ENCODE results near the gene NRXN3. TPM values are rescaled to one million over a fixed set of nuclear protein-coding genes. Genes with fewer than 3 reads are reported as not detected.

The NRXN3 gene
- 2.1 and 2.9 TPM in 2 replicates for total RNA-seq

GRCh38 chr14:78170203-78170602, at the start of gene NRXN3:
NRXN3 (plus strand) TSS chr14:78170373; CDS start chr14:78243094, 72,721 bp downstream.

